Measurements from ENCODE around the gene OR10AD1.
"Not testable (repeated sequence)": the region's sequence is repeated elsewhere in the genome, so short reads cannot be mapped to it uniquely, and the experiment has no call there.

The OR10AD1 gene

GRCh38 chr12:48157889-48158370 is 45.2 kb downstream of the OR10AD1 start:
- no peak for DNase-seq

DNA sequence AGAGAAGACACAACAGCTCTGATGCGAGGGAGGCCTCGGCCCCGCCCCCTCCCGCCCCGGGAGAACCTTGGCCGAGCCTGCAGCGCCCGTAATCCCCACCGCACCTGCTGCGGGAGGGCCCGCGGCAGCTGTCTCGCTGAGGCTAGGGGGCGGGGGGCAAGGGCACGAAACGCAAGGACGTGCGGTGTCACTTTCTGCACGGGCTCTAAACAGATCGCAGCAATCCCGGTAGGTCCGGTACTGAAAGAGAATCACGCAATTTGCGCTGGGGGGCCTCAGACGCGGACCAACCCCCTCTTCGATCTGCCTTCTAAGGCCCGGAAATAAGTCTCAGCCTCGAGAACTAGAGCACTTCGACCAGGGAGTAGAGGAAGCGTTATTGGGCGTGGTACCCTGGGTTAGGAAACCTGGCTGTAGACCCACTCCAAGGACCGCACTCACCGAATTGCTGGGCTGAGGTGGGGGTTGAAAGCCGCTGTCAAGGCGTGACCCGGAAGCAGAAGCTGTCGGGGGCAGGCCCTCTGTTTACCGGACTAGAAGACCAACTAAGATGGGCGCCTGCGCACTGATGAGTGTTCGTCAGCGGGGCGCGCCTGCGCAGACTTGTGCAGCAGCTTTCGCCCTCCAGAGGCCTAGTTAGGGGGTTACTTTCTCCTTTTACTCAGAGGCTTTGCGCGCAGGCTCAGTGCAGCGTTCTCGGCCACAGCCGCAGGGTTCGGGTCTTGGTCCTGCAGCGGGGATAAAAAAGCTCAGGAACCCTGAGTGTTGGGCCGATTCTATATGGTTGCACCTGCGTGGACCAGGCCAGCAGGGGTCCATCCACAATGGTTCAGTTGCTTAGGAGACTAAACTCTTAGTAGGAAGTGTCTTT is 45.8 kb downstream of the OR10AD1 start, which contains the start of gene ASB8:
Gene ASB8, minus strand, starts transcription at position 498 of the 871 bp plus-strand sequence. CDS start 4,019 bp downstream, outside the sequence.
- peak; percentile 99 for DNase-seq

GRCh38 chr12:48156652-48157017 is 46.5 kb downstream of the OR10AD1 start:
- no peak for DNase-seq

GRCh38 chr12:48155786-48156185 is 47.3 kb downstream of the OR10AD1 start:
- not testable (repeated sequence) for DNase-seq

Data from NCI-H1105 (cell line).